HuH-7 (cell line): ENCODE data around the gene CAMK4.

ENCODE experiments used
- DNase-seq: peaks from one replicate; pipeline ENCODE4 v3.0.0; 2011; ENCODE audit warnings: low spot score

The CAMK4 gene

GRCh38 chr5:111494355-111494999, 270.3 kb downstream of the CAMK4 start:
- DNase-seq: no peak

- no peak for DNase-seq
Measured at GRCh38 chr5:111495159-111495558, 271.0 kb downstream of the CAMK4 start.

- no peak for DNase-seq
Measured at GRCh38 chr5:111498346-111498745, 274.2 kb downstream of the CAMK4 start.

GRCh38 chr5:111502956-111503355, 278.8 kb downstream of the CAMK4 start:
- DNase-seq: no peak

- no peak for DNase-seq
Measured at GRCh38 chr5:111505096-111505495, 280.9 kb downstream of the CAMK4 start.

- DNase-seq: no peak
Measured at GRCh38 chr5:111507276-111507675, 283.1 kb downstream of the CAMK4 start.

- no peak for DNase-seq
Measured at GRCh38 chr5:111509119-111509518, 284.9 kb downstream of the CAMK4 start.

- no peak for DNase-seq
Measured at GRCh38 chr5:111511174-111511830, 287.1 kb downstream of the CAMK4 start.

- DNase-seq: no peak
Measured at GRCh38 chr5:111511831-111512374, 287.7 kb downstream of the CAMK4 start.

GRCh38 chr5:111512375-111513130, 288.4 kb downstream of the CAMK4 start, which contains the start of gene STARD4:
TSS of gene STARD4 (minus strand) at chr5:111512535. CDS start at chr5:111507433, 5,102 bp downstream.
- peak; percentile 84 for DNase-seq

GRCh38 chr5:111513131-111513520, 288.9 kb downstream of the CAMK4 start:
- DNase-seq: no peak

GRCh38 chr5:111514087-111514486, 289.9 kb downstream of the CAMK4 start:
- no peak for DNase-seq

- no peak for DNase-seq
Measured at GRCh38 chr5:111517853-111518501, 293.8 kb downstream of the CAMK4 start.

- no peak for DNase-seq
Measured at GRCh38 chr5:111518777-111519176, 294.6 kb downstream of the CAMK4 start.

- DNase-seq: no peak
Measured at GRCh38 chr5:111520908-111521307, 296.7 kb downstream of the CAMK4 start.

GRCh38 chr5:111528056-111528455, 303.9 kb downstream of the CAMK4 start:
- no peak for DNase-seq

GRCh38 chr5:111530298-111530740, 306.1 kb downstream of the CAMK4 start:
- no peak for DNase-seq

- no peak for DNase-seq
Measured at GRCh38 chr5:111532886-111533582, 308.9 kb downstream of the CAMK4 start.

- DNase-seq: no peak
Measured at GRCh38 chr5:111535879-111536549, 311.8 kb downstream of the CAMK4 start.

- no peak for DNase-seq
Measured at GRCh38 chr5:111537141-111538024, 313.2 kb downstream of the CAMK4 start.
